ENCODE results near the gene FSD1.

GRCh38 chr19:4352701-4353121 lies 48.3 kb downstream of the FSD1 start:
- peak; percentile 87 for TF ChIP-seq CTCF (conservative IDR thresholded peaks at IDR 0.05)
- no peak for TF ChIP-seq EZH2 (IDR thresholded peaks at IDR 0.05; ENCODE audit: low read depth)

Measured in PC-9 (cell line).